ENCODE measurements around the gene JHY.

The JHY gene

DNA sequence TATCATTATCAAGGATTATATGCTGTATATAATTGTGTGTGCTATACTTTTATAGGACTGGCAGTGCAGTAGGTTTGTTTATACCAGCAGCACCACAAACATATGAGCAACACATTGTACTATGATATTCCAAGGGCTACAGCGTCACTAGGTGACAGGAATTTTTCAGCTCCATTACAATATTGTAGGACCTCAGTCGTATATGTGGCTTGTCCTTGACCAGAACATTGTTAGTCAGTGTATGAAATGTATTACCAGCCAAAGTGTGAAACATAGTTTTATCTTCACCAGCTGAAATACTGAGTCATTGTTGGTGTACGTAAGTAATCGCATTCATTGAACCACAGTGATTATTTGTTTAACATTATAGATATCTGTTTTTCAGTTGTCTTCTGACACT is 20.4 kb downstream of the JHY start:
- no peak overlapping the region for H3K18ac ChIP-seq (ENCODE audit: low read length)
- H2AFZ ChIP-seq (ENCODE audit: insufficient read depth, low read length, poor library complexity): no peak overlapping the region
- no peak overlapping the region for H3K4ac ChIP-seq (ENCODE audit: low read depth, low read length)
- no peak overlapping the region for H4K12ac ChIP-seq (ENCODE audit: low read depth, low read length)
- no peaks in the 10 kb centered on the region for H3K36me3 ChIP-seq (ENCODE audit: control insufficient read depth in 1 of 2, insufficient read depth in 2 of 2, low read length in 2 of 2)
- H2AK5ac ChIP-seq (ENCODE audit: low read length): no peak overlapping the region
- H3K14ac ChIP-seq (ENCODE audit: low read length): no peak overlapping the region
- no peak overlapping the region for H4K8ac ChIP-seq (ENCODE audit: low read depth, low read length)
- no peak overlapping the region for H2BK120ac ChIP-seq (ENCODE audit: insufficient read depth, low read length, poor library complexity)
- no peak overlapping the region for H3K9ac ChIP-seq (ENCODE audit: low read length)
- H3K79me2 ChIP-seq (ENCODE audit: control insufficient read depth, insufficient read depth, low read length, poor library complexity): no peaks in the 10 kb centered on the region
- no peaks in the 10 kb centered on the region for H3K9me3 ChIP-seq (ENCODE audit: insufficient read depth, low read depth, low read length)
- H4K91ac ChIP-seq (ENCODE audit: low read depth, low read length): no peak overlapping the region
- H2BK5ac ChIP-seq (ENCODE audit: low read depth, low read length, poor library complexity): no peak overlapping the region
- WGBS (ENCODE audit: extremely low coverage, insufficient coverage, insufficient read length): no CpG with 5 or more reads among the region's 4 CpGs
- no peaks in the 10 kb centered on the region for H3K4me1 ChIP-seq (ENCODE audit: control insufficient read depth in 1 of 2, insufficient read depth in 2 of 2, low read length in 2 of 2)
- no peak overlapping the region for H3K4me3 ChIP-seq (ENCODE audit: low read depth, low read length)
- no peak overlapping the region for H3K27ac ChIP-seq (ENCODE audit: low read depth, low read length)
- H2BK12ac ChIP-seq (ENCODE audit: low read length): no peak overlapping the region
- H3K4me2 ChIP-seq (ENCODE audit: low read length): no peak overlapping the region
- peak; percentile 36 to 59 for DNase-seq
- no peak overlapping the region for H3K23ac ChIP-seq (ENCODE audit: low read length)
- H3K79me1 ChIP-seq (ENCODE audit: low read length): no peaks in the 10 kb centered on the region
- H3K27me3 ChIP-seq (ENCODE audit: insufficient read depth, low read length): no peaks in the 10 kb centered on the region

DNA sequence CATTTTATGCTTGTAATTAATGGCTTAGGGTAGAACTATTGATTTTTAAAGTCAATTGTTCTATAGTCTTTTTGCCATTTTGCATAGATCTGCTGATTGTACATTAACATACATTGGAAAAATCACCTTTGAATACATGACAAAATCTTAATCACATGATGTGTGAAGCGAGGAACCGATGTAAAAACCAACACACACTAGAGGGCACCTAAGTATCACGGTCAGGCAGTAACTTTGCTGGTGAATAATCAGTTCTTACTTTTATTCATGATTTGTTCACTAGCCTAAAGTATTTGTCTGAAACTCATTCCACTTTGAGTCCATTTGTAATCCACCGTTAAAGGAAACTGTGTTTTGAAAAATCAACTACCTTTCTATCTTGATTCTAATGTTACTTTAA is 28.2 kb downstream of the JHY start:
- H4K91ac ChIP-seq (ENCODE audit: low read depth, low read length): no peak overlapping the region
- H3K4me2 ChIP-seq (ENCODE audit: low read length): no peak overlapping the region
- H2BK12ac ChIP-seq (ENCODE audit: low read length): no peak overlapping the region
- H2AK5ac ChIP-seq (ENCODE audit: low read length): no peak overlapping the region
- no peaks in the 10 kb centered on the region for H3K36me3 ChIP-seq (ENCODE audit: control insufficient read depth in 1 of 2, insufficient read depth in 2 of 2, low read length in 2 of 2)
- H3K79me2 ChIP-seq (ENCODE audit: control insufficient read depth, insufficient read depth, low read length, poor library complexity): no peaks in the 10 kb centered on the region
- H2AFZ ChIP-seq (ENCODE audit: insufficient read depth, low read length, poor library complexity): no peak overlapping the region
- no peak overlapping the region for H4K8ac ChIP-seq (ENCODE audit: low read depth, low read length)
- no peak overlapping the region for H3K27ac ChIP-seq (ENCODE audit: low read depth, low read length)
- no peak overlapping the region for H2BK5ac ChIP-seq (ENCODE audit: low read depth, low read length, poor library complexity)
- DNase-seq: no peak
- H3K18ac ChIP-seq (ENCODE audit: low read length): no peak overlapping the region
- no peaks in the 10 kb centered on the region for H3K27me3 ChIP-seq (ENCODE audit: insufficient read depth, low read length)
- H3K4ac ChIP-seq (ENCODE audit: low read depth, low read length): no peak overlapping the region
- no peak overlapping the region for H3K23ac ChIP-seq (ENCODE audit: low read length)
- no CpG with 5 or more reads among the region's 4 CpGs for WGBS (ENCODE audit: extremely low coverage, insufficient coverage, insufficient read length)
- no peaks in the 10 kb centered on the region for H3K79me1 ChIP-seq (ENCODE audit: low read length)
- no peak overlapping the region for H3K9ac ChIP-seq (ENCODE audit: low read length)
- no peak overlapping the region for H3K14ac ChIP-seq (ENCODE audit: low read length)
- no peak overlapping the region for H4K12ac ChIP-seq (ENCODE audit: low read depth, low read length)
- no peaks in the 10 kb centered on the region for H3K4me1 ChIP-seq (ENCODE audit: control insufficient read depth in 1 of 2, insufficient read depth in 2 of 2, low read length in 2 of 2)
- H3K9me3 ChIP-seq (ENCODE audit: insufficient read depth, low read depth, low read length): no peaks in the 10 kb centered on the region
- no peak overlapping the region for H3K4me3 ChIP-seq (ENCODE audit: low read depth, low read length)
- H2BK120ac ChIP-seq (ENCODE audit: insufficient read depth, low read length, poor library complexity): no peak overlapping the region

DNA sequence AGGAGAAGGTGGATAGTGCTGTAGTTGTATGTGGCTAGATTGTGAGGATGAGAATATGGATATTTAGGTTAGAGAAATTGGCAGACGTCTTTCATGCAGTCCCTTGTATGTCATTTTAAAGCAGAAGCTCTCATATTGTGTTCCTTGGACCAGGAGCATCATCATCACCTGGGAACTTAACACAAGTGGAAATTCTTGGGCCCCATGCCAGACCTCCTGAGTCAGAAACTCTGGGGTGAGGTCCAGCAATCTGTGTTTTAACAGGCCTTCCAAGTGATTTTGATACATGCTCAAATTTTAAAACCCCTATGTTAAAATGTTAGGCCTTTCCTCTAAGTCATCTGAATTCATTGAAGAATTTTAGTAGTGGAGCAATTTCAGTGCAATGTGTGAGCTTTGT is 34.8 kb downstream of the JHY start:
- DNase-seq: no peak
- no peak overlapping the region for H2AFZ ChIP-seq (ENCODE audit: insufficient read depth, low read length, poor library complexity)
- H3K4me2 ChIP-seq (ENCODE audit: low read length): no peak overlapping the region
- no CpG with 5 or more reads among the region's 1 CpG for WGBS (ENCODE audit: extremely low coverage, insufficient coverage, insufficient read length)
- H3K36me3 ChIP-seq (ENCODE audit: control insufficient read depth in 1 of 2, insufficient read depth in 2 of 2, low read length in 2 of 2): no peaks in the 10 kb centered on the region
- no peak overlapping the region for H3K18ac ChIP-seq (ENCODE audit: low read length)
- H3K27ac ChIP-seq (ENCODE audit: low read depth, low read length): no peak overlapping the region
- no peak overlapping the region for H3K4ac ChIP-seq (ENCODE audit: low read depth, low read length)
- no peaks in the 10 kb centered on the region for H3K9me3 ChIP-seq (ENCODE audit: insufficient read depth, low read depth, low read length)
- H4K12ac ChIP-seq (ENCODE audit: low read depth, low read length): no peak overlapping the region
- no peak overlapping the region for H3K14ac ChIP-seq (ENCODE audit: low read length)
- no peaks in the 10 kb centered on the region for H3K79me1 ChIP-seq (ENCODE audit: low read length)
- H2BK120ac ChIP-seq (ENCODE audit: insufficient read depth, low read length, poor library complexity): no peak overlapping the region
- no peak overlapping the region for H4K8ac ChIP-seq (ENCODE audit: low read depth, low read length)
- no peak overlapping the region for H2AK5ac ChIP-seq (ENCODE audit: low read length)
- no peak overlapping the region for H3K23ac ChIP-seq (ENCODE audit: low read length)
- H3K4me3 ChIP-seq (ENCODE audit: low read depth, low read length): no peak overlapping the region
- H3K79me2 ChIP-seq (ENCODE audit: control insufficient read depth, insufficient read depth, low read length, poor library complexity): no peaks in the 10 kb centered on the region
- H4K91ac ChIP-seq (ENCODE audit: low read depth, low read length): no peak overlapping the region
- H2BK5ac ChIP-seq (ENCODE audit: low read depth, low read length, poor library complexity): no peak overlapping the region
- no peak overlapping the region for H3K9ac ChIP-seq (ENCODE audit: low read length)
- H3K27me3 ChIP-seq (ENCODE audit: insufficient read depth, low read length): no peaks in the 10 kb centered on the region
- no peak overlapping the region for H2BK12ac ChIP-seq (ENCODE audit: low read length)
- H3K4me1 ChIP-seq (ENCODE audit: control insufficient read depth in 1 of 2, insufficient read depth in 2 of 2, low read length in 2 of 2): no peaks in the 10 kb centered on the region

DNA sequence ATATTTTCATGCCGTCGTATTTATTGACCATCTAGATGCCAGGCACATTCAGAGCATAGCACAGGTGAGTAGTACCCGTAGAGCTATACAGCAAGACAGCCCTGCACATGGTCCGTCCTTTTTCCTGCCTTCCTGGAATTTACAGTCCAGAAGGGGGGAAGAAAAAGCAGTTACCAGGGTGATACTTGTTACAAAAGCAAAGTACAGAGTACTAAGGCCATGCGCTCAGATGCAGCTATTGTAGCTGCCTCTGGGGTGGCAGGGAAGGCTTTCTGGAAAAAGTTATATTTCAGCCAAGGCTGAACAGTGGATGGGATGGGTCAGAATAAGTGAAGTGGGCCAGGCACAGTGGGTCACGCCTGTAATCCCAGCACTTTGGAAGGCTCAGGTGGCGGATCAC is 36.2 kb downstream of the JHY start:
- Histone ChIP-seq H3K14ac (ENCODE audit: low read length) (no peak overlapping the region), H4K8ac (ENCODE audit: low read depth, low read length) (no peak overlapping the region), H3K4me1 (ENCODE audit: control insufficient read depth in 1 of 2, insufficient read depth in 2 of 2, low read length in 2 of 2) (peaks cover 0 to 2% of the 10 kb centered on the region in 2 experiments), H3K79me1 (ENCODE audit: low read length) (no peaks in the 10 kb centered on the region), H3K4ac (ENCODE audit: low read depth, low read length) (no peak overlapping the region), H3K18ac (ENCODE audit: low read length) (no peak overlapping the region), H4K12ac (ENCODE audit: low read depth, low read length) (no peak overlapping the region), H3K4me2 (ENCODE audit: low read length) (no peak overlapping the region), H3K9me3 (ENCODE audit: insufficient read depth, low read depth, low read length) (no peaks in the 10 kb centered on the region), H2BK12ac (ENCODE audit: low read length) (no peak overlapping the region), H3K79me2 (ENCODE audit: control insufficient read depth, insufficient read depth, low read length, poor library complexity) (no peaks in the 10 kb centered on the region), H3K27ac (ENCODE audit: low read depth, low read length) (no peak overlapping the region), H2AK5ac (ENCODE audit: low read length) (no peak overlapping the region), H2BK120ac (ENCODE audit: insufficient read depth, low read length, poor library complexity) (no peak overlapping the region), H2BK5ac (ENCODE audit: low read depth, low read length, poor library complexity) (no peak overlapping the region), H4K91ac (ENCODE audit: low read depth, low read length) (no peak overlapping the region), H3K27me3 (ENCODE audit: insufficient read depth, low read length) (no peaks in the 10 kb centered on the region), H3K4me3 (ENCODE audit: low read depth, low read length) (no peak overlapping the region), H3K23ac (ENCODE audit: low read length) (no peak overlapping the region), H3K9ac (ENCODE audit: low read length) (no peak overlapping the region), H3K36me3 (ENCODE audit: control insufficient read depth in 1 of 2, insufficient read depth in 2 of 2, low read length in 2 of 2) (no peaks in the 10 kb centered on the region), H2AFZ (ENCODE audit: insufficient read depth, low read length, poor library complexity) (no peak overlapping the region)
- no peak for DNase-seq
- whole genome bisulfite sequencing (ENCODE audit: extremely low coverage, insufficient coverage, insufficient read length): no CpG with 5 or more reads among the region's 7 CpGs
